Neutrophil (primary cell): ENCODE data around the gene EXOC3L2.
"Not testable (repeated sequence)": the region's sequence is repeated elsewhere in the genome, so short reads cannot be mapped to it uniquely, and the experiment has no call there.

ENCODE experiments used
- H3K27ac ChIP-seq: fragments of 200-600 bp; sonication (generic); 2 replicates; pipeline ENCODE4 v1.5.1; 2016; ENCODE audit warnings: mild to moderate bottlenecking, moderate library complexity
- H3K27me3 ChIP-seq: fragments of 200-600 bp; sonication (generic); 2 replicates; pipeline ENCODE4 v1.6.0; 2016; ENCODE audit warnings: mild to moderate bottlenecking
- H3K36me3 ChIP-seq: fragments of 200-600 bp; sonication (generic); 2 replicates; pipeline ENCODE4 v1.5.1; 2017
- H3K4me1 ChIP-seq, 2 experiments: fragments of 200-600 bp in 1 of 2; sonication (generic) in 1 of 2; 1 replicate in 1 of 2; 2 replicates in 1 of 2; pipeline versions ENCODE4 v1.5.1 to v1.6.1; 2013 to 2016; ENCODE audit warnings: low read depth in 1 of 2, low read length in 1 of 2, mild to moderate bottlenecking in 1 of 2, moderate library complexity in 1 of 2; ENCODE audit not compliant: control insufficient read depth in 1 of 2, insufficient read depth in 1 of 2
- H3K4me3 ChIP-seq, 2 experiments: fragments of 200-600 bp in 1 of 2; sonication (generic) in 1 of 2; 1 replicate in 1 of 2; 2 replicates in 1 of 2; pipeline ENCODE4 v1.5.1; 2013 to 2016; ENCODE audit warnings: low read depth in 1 of 2, low read length in 1 of 2, mild to moderate bottlenecking in 1 of 2, moderate library complexity in 1 of 2
- H3K9me3 ChIP-seq: fragments of 200-600 bp; sonication (generic); 2 replicates; pipeline ENCODE4 v1.5.1; 2016
- TF ChIP-seq, protein P1 (sequence below): fragments of 200-600 bp; sonication (generic); IDR thresholded peaks from 2 replicates; pipeline ENCODE4 v1.5.1; 2016; ENCODE audit warnings: antibody characterized with exemption

EXOC3L2 gene

DNA sequence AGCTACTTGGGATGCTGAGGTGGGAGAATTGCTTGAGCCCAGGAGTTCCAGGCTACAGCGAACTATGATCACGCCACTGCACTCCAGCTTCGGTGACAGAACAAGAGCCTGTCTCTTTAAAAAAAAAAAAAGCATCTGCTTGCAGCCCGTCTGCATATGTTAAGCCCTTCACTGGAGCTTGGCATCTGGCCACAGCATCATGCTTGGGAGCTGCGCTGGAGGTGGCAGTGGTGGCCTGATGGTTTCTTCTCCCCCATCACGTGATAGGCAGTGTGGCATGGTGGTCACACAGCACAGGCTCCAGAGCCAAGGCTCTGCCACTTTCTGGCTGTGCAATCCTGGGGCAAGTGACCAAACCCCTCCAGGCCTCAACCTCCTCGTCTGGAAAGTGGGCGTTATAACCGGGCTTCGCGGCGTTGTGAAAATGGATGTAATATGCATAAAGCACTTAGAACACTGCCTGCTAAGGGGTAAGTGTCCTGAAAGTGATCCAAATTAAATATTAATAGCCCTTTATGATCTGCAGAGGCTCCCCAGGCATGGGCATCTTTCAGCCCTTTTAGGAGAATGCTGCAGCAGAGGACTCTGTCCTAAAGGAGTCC is 30.3 kb upstream of the EXOC3L2 start:
- peaks cover 81% of the 10 kb centered on the region for H3K36me3 ChIP-seq
- no peaks in the 10 kb centered on the region for H3K4me1 ChIP-seq
- TF ChIP-seq, protein P1, sequence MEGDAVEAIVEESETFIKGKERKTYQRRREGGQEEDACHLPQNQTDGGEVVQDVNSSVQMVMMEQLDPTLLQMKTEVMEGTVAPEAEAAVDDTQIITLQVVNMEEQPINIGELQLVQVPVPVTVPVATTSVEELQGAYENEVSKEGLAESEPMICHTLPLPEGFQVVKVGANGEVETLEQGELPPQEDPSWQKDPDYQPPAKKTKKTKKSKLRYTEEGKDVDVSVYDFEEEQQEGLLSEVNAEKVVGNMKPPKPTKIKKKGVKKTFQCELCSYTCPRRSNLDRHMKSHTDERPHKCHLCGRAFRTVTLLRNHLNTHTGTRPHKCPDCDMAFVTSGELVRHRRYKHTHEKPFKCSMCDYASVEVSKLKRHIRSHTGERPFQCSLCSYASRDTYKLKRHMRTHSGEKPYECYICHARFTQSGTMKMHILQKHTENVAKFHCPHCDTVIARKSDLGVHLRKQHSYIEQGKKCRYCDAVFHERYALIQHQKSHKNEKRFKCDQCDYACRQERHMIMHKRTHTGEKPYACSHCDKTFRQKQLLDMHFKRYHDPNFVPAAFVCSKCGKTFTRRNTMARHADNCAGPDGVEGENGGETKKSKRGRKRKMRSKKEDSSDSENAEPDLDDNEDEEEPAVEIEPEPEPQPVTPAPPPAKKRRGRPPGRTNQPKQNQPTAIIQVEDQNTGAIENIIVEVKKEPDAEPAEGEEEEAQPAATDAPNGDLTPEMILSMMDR = no peak
- no peak overlapping the region for H3K27ac ChIP-seq
- H3K9me3 ChIP-seq = no peaks in the 10 kb centered on the region
- H3K27me3 ChIP-seq = no peaks in the 10 kb centered on the region
- H3K4me3 ChIP-seq = no peak overlapping the region

DNA sequence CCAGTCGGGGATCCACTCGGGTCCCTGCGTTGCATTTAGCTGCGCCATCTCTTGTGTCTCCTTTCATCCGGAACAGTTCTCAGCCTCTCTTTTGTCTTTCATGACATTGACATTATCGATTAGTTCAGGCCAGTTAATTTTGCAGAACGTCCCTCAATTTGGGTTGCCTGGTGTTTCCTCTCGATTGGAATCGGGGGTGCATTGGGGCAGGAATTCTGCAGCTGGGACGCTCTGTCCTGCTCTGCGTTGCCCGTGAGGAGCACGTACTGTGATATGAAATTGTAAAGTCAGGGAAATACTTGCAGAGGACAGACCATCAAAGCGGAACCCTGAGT is 28.3 kb upstream of the EXOC3L2 start:
- Histone ChIP-seq H3K4me1 (no peaks in the 10 kb centered on the region), H3K36me3 (peaks cover 77% of the 10 kb centered on the region), H3K27ac (no peak overlapping the region), H3K27me3 (no peaks in the 10 kb centered on the region), H3K9me3 (no peaks in the 10 kb centered on the region), H3K4me3 (no peak overlapping the region)
- TF ChIP-seq, protein P1 = no peak

DNA sequence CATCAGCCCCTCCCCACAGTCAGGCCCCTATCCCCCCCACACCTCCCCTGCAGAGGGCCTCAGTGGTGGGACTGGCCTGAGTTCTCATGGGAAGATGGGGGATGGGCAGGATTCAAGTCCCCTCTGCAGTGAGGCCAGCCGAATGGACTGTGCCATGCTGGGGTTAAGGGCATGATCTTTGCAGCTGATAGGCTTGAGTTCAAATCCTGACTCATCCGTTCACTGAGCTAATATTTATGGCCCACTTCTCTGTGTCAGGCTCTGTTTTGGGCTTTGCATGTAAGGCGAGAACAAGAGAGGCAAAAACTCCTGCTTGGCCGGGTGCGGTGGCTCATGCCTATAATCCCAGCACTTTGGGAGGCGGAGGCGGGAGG is 26.5 kb upstream of the EXOC3L2 start:
- Histone ChIP-seq H3K27me3 (no peaks in the 10 kb centered on the region), H3K27ac (no peak overlapping the region), H3K4me3 (no peak overlapping the region), H3K4me1 (no peaks in the 10 kb centered on the region), H3K36me3 (peaks cover 83% of the 10 kb centered on the region), H3K9me3 (no peaks in the 10 kb centered on the region)
- TF ChIP-seq, protein P1 = no peak

DNA sequence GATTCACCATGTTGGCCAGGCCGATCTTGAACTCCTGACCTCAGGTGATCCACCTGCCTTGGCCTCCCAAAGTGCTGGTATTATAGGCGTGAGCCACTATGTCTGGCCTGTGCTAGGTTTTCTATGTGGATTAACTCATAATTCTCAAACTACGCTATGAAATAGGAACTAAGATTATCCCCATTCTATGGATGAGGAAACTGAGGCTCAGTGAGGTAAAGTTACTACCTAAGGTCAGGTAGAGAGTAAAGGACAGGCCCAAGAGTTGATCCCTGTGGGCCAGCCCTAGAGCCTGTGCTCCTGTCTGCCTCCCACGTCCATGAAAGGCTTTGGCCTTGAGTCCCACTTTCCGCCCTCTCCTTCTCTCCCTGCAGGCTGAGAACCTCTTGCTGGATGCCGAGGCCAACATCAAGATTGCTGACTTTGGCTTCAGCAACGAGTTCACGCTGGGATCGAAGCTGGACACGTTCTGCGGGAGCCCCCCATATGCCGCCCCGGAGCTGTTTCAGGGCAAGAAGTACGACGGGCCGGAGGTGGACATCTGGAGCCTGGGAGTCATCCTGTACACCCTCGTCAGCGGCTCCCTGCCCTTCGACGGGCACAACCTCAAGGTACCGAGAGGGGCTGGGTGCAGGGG is 26.0 kb upstream of the EXOC3L2 start:
- Histone ChIP-seq H3K36me3 (peaks cover 85% of the 10 kb centered on the region), H3K27ac (no peak overlapping the region)
- TF ChIP-seq, protein P1 = no peak

DNA sequence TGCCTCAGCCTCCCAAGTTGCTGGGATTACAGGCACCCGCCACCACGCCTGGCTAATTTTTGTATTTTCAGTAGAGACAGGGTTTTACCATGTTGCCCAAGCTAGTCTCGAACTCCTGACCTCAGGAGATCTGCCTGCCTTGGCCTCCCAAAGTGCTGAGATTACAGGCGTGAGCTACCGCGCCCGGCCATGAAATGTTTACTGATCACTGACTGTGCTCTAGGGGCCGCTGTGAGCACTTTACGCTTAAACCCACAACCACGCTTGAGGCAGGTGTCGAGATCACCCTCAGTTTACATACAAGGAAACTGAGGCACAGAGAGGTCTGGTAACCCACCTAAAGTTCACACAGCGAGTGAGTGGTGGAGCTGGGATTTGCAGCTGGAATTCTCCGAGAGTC is 24.7 kb upstream of the EXOC3L2 start:
- H3K4me3 ChIP-seq, H3K27me3 ChIP-seq, H3K4me1 ChIP-seq, H3K9me3 ChIP-seq, H3K27ac ChIP-seq: not testable (repeated sequence)
- peaks cover 80% of the 10 kb centered on the region for H3K36me3 ChIP-seq

More for the DNA sequence above, 26.0 kb upstream of the EXOC3L2 start:
- Histone ChIP-seq H3K27me3 (no peaks in the 10 kb centered on the region), H3K4me3 (no peak overlapping the region), H3K4me1 (no peaks in the 10 kb centered on the region), H3K9me3 (no peaks in the 10 kb centered on the region)

DNA sequence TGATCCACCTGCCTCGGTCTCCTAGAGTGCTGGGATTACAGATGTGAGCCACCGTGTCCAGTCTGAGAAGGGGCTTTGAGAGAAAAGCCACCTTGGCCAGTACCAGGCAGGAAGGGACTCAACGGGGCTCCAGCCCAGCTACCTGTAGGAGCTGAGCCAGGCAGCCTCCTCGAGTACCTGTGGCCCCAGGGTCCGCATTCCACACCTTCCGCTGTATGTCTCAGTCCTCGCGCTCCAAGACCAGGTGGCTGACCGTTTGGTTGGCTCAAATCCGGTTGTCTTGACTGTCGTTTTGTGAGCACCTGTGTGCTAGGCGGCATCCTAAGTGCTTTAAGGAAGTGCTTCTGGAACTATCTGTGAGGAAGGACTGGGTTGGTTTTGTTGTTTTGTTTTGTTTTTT is 22.1 kb upstream of the EXOC3L2 start:
- TF ChIP-seq, protein P1 = no peak
- Histone ChIP-seq H3K27ac (no peak overlapping the region), H3K4me1 (no peaks in the 10 kb centered on the region), H3K9me3 (no peaks in the 10 kb centered on the region), H3K36me3 (peaks cover 55% of the 10 kb centered on the region), H3K27me3 (no peaks in the 10 kb centered on the region), H3K4me3 (no peak overlapping the region)
